Regular cardiac myocyte (primary cell): ENCODE data around the gene GAS6. TPM values are rescaled to one million over a fixed set of nuclear protein-coding genes. Genes with fewer than 3 reads are reported as not detected.

Experiments used
- total RNA-seq: library from RNA; depleted of rRNA; stranded (reverse); fragments of >200 nt; gene quantifications from 2 replicates; pipeline ENCODE4 v1.2.3, GENCODE V29; 2014

Gene GAS6
- 74.4 and 134 TPM in 2 replicates for total RNA-seq

GRCh38 chr13:113863524-113864272 lies at the start of gene GAS6:
TSS of gene GAS6 (minus strand) at chr13:113864076. CDS start at chr13:113863920, 156 bp downstream.

Other genes starting within 250 kb of the GAS6 start
- gene ATP4B, start 205.9 kb downstream of the GAS6 start, total RNA-seq: not detected in 2 replicates
- gene GRK1, start 196.9 kb downstream of the GAS6 start, total RNA-seq: 0.85 TPM in 1 of 2 replicates, not detected in the other
- gene TMEM255B, start 104.8 kb downstream of the GAS6 start, total RNA-seq: 0.38 and 1.1 TPM in 2 replicates
- 0.28 and 0.38 TPM in 2 replicates for gene C13orf46, start 110.0 kb upstream of the GAS6 start, total RNA-seq